ENCODE data around the gene SERINC5.
"Not testable (repeated sequence)": the region's sequence is repeated elsewhere in the genome, so short reads cannot be mapped to it uniquely, and the experiment has no call there.

SERINC5 gene

GRCh38 chr5:80192507-80193241 lies 63.2 kb downstream of the SERINC5 start:
- no peak for TF ChIP-seq CTCF (conservative IDR thresholded peaks at IDR 0.05; ENCODE audit: low read depth, low read length)
- DNase-seq (ENCODE audit: low read depth): no peak
- H3K4me3 ChIP-seq (ENCODE audit: low read length): no peak overlapping the region

GRCh38 chr5:80191991-80192398 lies 63.9 kb downstream of the SERINC5 start:
- no peak for DNase-seq (ENCODE audit: low read depth)
- TF ChIP-seq CTCF (conservative IDR thresholded peaks at IDR 0.05; ENCODE audit: low read depth, low read length): no peak
- H3K4me3 ChIP-seq (ENCODE audit: low read length): no peak overlapping the region

- no peak overlapping the region for H3K4me3 ChIP-seq (ENCODE audit: low read length)
- TF ChIP-seq CTCF (conservative IDR thresholded peaks at IDR 0.05; ENCODE audit: low read depth, low read length): no peak
- DNase-seq (ENCODE audit: low read depth): no peak
Observed at GRCh38 chr5:80191397-80191796, 64.5 kb downstream of the SERINC5 start.

GRCh38 chr5:80190960-80191359 lies 64.9 kb downstream of the SERINC5 start:
- no peak for DNase-seq (ENCODE audit: low read depth)
- TF ChIP-seq CTCF (conservative IDR thresholded peaks at IDR 0.05; ENCODE audit: low read depth, low read length): no peak
- H3K4me3 ChIP-seq (ENCODE audit: low read length): no peak overlapping the region

- no peak overlapping the region for H3K4me3 ChIP-seq (ENCODE audit: low read length)
- DNase-seq (ENCODE audit: low read depth): no peak
- no peak for TF ChIP-seq CTCF (conservative IDR thresholded peaks at IDR 0.05; ENCODE audit: low read depth, low read length)
Observed at GRCh38 chr5:80189701-80190100, 66.1 kb downstream of the SERINC5 start.

GRCh38 chr5:80189201-80189600 lies 66.6 kb downstream of the SERINC5 start:
- TF ChIP-seq CTCF (conservative IDR thresholded peaks at IDR 0.05; ENCODE audit: low read depth, low read length): no peak
- H3K4me3 ChIP-seq (ENCODE audit: low read length): no peak overlapping the region
- no peak for DNase-seq (ENCODE audit: low read depth)

- TF ChIP-seq CTCF (conservative IDR thresholded peaks at IDR 0.05; ENCODE audit: low read depth, low read length): no peak
- DNase-seq (ENCODE audit: low read depth): no peak
- H3K4me3 ChIP-seq (ENCODE audit: low read length): no peak overlapping the region
Observed at GRCh38 chr5:80187421-80188090, 68.3 kb downstream of the SERINC5 start.

- not testable (repeated sequence) for H3K4me3 ChIP-seq (ENCODE audit: low read length); DNase-seq (ENCODE audit: low read depth)
Observed at GRCh38 chr5:80185535-80185934, 70.3 kb downstream of the SERINC5 start.

Data from retinal pigment epithelial cell (primary cell).